Hepatocyte (in vitro differentiated cells): Measurements from ENCODE around the gene GUCA1A. TPM values are rescaled to one million over a fixed set of nuclear protein-coding genes. Genes with fewer than 3 reads are reported as not detected.

Experiments used
- DNase-seq: peaks from one replicate; pipeline ENCODE4 v3.0.0-alpha.2; 2016; ENCODE audit warnings: low spot score
- H2AFZ ChIP-seq: fragments of 200-600 bp; sonication (generic); 2 replicates; pipeline ENCODE4 v1.6.0; 2016; ENCODE audit warnings: antibody characterized with exemption, mild to moderate bottlenecking
- H3K27ac ChIP-seq: fragments of 200-600 bp; sonication (generic); 2 replicates; pipeline ENCODE4 v1.5.1; 2016; ENCODE audit warnings: mild to moderate bottlenecking
- H3K27me3 ChIP-seq: fragments of 200-600 bp; sonication (generic); 2 replicates; pipeline ENCODE4 v1.6.1; 2016
- H3K36me3 ChIP-seq: fragments of 200-600 bp; sonication (generic); replicated peaks from 2 replicates; pipeline ENCODE4 v1.5.1; 2016; ENCODE audit warnings: low read depth; ENCODE audit not compliant: insufficient read depth
- H3K4me1 ChIP-seq: fragments of 200-600 bp; sonication (generic); 2 replicates; pipeline ENCODE4 v1.5.1; 2016; ENCODE audit warnings: mild to moderate bottlenecking, moderate library complexity; ENCODE audit not compliant: insufficient read depth
- H3K4me2 ChIP-seq: fragments of 200-600 bp; sonication (generic); 2 replicates; pipeline ENCODE4 v1.6.0; 2016
- H3K4me3 ChIP-seq: fragments of 200-600 bp; sonication (generic); 2 replicates; pipeline ENCODE4 v1.5.1; 2016; ENCODE audit warnings: mild to moderate bottlenecking
- H3K79me2 ChIP-seq: fragments of 200-600 bp; sonication (generic); 2 replicates; pipeline ENCODE4 v1.6.0; 2017; ENCODE audit warnings: mild to moderate bottlenecking
- H3K9me2 ChIP-seq: fragments of 200-600 bp; sonication (generic); replicated peaks from 2 replicates; pipeline ENCODE4 v1.6.0; 2017; ENCODE audit warnings: mild to moderate bottlenecking; ENCODE audit not compliant: insufficient read depth
- H3K9me3 ChIP-seq: fragments of 200-600 bp; sonication (generic); 2 replicates; pipeline ENCODE4 v1.5.1; 2016; ENCODE audit warnings: low read depth, mild to moderate bottlenecking
- H4K20me1 ChIP-seq: fragments of 200-600 bp; sonication (generic); 2 replicates; pipeline ENCODE4 v1.6.0; 2016; ENCODE audit warnings: mild to moderate bottlenecking; ENCODE audit not compliant: insufficient read depth, poor library complexity, severe bottlenecking
- EZH2 ChIP-seq: fragments of 200-600 bp; sonication (generic); IDR thresholded peaks from 2 replicates; pipeline ENCODE4 v1.6.1; 2016; ENCODE audit warnings: antibody characterized with exemption, mild to moderate bottlenecking, borderline replicate concordance
- EZH2phosphoT487 ChIP-seq: fragments of 200-600 bp; sonication (generic); IDR thresholded peaks from one replicate; pipeline ENCODE4 v1.6.1; 2018; ENCODE audit warnings: antibody characterized with exemption, mild to moderate bottlenecking, low read depth, moderate library complexity; ENCODE audit not compliant: unreplicated experiment, severe bottlenecking
- WGBS: methylation state at CpG from one replicate; pipeline ENCODE4 v1.1.6; 2016; ENCODE audit warnings: low lambda C conversion rate; ENCODE audit errors: missing lambda C conversion rate; 5-methylcytosine and 5-hydroxymethylcytosine counted together
- polyA plus RNA-seq: library from polyadenylated mRNA; unstranded; fragments of >200 nt; fragmentation: Nextera tagmentation; extraction: Ambion mirVana; gene quantifications from 2 replicates; pipeline ENCODE4 v1.2.1, GENCODE V29; 2016
- total RNA-seq: library from RNA; depleted of rRNA; stranded (reverse); fragments of >200 nt; gene quantifications from 2 replicates; pipeline ENCODE4 v1.2.3, GENCODE V29; 2014
- TF ChIP-seq, protein P1 (sequence below): fragments of 200-600 bp; sonication (generic); IDR thresholded peaks from 2 replicates; pipeline ENCODE4 v1.5.1; 2016; ENCODE audit warnings: antibody characterized with exemption, mild to moderate bottlenecking; ENCODE audit not compliant: poor library complexity

GUCA1A gene
- total and polyA plus RNA-seq, 2 experiments from 2014 or later = 0.43 to 0.75 TPM

- Histone ChIP-seq H3K4me3 (no peak overlapping the region), H3K36me3 (no peaks in the 10 kb centered on the region), H3K27me3 (no peaks in the 10 kb centered on the region), H3K9me2 (no peaks in the 10 kb centered on the region), H3K4me2 (no peak overlapping the region), H3K27ac (no peak overlapping the region), H4K20me1 (no peaks in the 10 kb centered on the region), H2AFZ (no peak overlapping the region), H3K4me1 (peaks cover 3% of the 10 kb centered on the region), H3K9me3 (no peaks in the 10 kb centered on the region), H3K79me2 (no peaks in the 10 kb centered on the region)
- WGBS = 76% methylated on average over 4 of the region's 4 CpGs
- no peak for TF ChIP-seq EZH2
- TF ChIP-seq, protein P1, sequence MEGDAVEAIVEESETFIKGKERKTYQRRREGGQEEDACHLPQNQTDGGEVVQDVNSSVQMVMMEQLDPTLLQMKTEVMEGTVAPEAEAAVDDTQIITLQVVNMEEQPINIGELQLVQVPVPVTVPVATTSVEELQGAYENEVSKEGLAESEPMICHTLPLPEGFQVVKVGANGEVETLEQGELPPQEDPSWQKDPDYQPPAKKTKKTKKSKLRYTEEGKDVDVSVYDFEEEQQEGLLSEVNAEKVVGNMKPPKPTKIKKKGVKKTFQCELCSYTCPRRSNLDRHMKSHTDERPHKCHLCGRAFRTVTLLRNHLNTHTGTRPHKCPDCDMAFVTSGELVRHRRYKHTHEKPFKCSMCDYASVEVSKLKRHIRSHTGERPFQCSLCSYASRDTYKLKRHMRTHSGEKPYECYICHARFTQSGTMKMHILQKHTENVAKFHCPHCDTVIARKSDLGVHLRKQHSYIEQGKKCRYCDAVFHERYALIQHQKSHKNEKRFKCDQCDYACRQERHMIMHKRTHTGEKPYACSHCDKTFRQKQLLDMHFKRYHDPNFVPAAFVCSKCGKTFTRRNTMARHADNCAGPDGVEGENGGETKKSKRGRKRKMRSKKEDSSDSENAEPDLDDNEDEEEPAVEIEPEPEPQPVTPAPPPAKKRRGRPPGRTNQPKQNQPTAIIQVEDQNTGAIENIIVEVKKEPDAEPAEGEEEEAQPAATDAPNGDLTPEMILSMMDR = no peak
- TF ChIP-seq EZH2phosphoT487 = no peak
- DNase-seq = no peak
These were observed 22.3 kb downstream of the GUCA1A start for GRCh38 chr6:42195415-42195814.

DNA sequence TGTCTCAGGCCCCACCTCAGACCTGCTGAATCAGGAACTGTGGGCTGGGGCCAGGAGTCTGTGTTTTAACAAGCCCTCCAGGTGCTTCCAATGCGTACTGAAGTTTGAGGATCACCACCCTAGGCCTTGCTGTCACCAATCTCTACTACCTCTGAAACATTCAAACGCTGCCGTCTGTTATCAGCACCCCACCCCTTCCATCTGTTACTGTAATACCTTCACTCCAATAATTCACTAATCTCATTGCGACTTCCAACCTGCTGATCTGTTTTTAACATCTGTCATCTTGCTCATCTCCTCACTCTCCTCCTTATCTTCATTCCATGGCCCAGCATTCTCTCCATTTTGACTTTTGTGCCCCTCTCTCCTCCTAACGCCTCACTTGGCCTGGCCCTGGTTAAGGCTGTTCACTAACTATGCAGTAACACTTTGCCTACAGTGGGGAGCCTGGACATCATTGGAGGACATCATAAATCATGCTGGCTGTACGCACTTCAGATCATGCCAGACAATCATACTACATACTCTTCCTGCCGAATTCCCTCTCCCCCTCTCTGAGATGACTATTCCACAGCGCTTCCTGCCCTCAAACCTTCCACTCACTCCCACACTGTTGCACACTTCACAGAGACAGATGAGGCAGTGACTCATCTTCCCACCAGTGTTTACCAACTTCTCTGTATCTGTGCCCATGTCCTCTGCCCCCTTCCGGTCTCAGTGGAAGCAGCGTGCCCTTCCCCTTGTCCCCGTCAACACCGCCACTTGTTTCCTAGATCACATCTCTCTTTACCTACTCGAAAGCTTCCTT lies 24.6 kb downstream of the GUCA1A start:
- Histone ChIP-seq H3K4me1 (peaks cover 9% of the 10 kb centered on the region), H2AFZ (no peak overlapping the region), H3K79me2 (no peaks in the 10 kb centered on the region), H3K9me2 (no peaks in the 10 kb centered on the region), H3K36me3 (no peaks in the 10 kb centered on the region), H3K4me3 (no peak overlapping the region), H3K4me2 (no peak overlapping the region), H4K20me1 (no peaks in the 10 kb centered on the region), H3K9me3 (no peaks in the 10 kb centered on the region), H3K27ac (peak overlapping the region; percentile 30), H3K27me3 (no peaks in the 10 kb centered on the region)
- TF ChIP-seq EZH2phosphoT487 (no peak), EZH2 (no peak)
- TF ChIP-seq, protein P1 = no peak
- WGBS = 64% methylated on average over 13 of the region's 13 CpGs
- DNase-seq = peak; percentile 34

DNA sequence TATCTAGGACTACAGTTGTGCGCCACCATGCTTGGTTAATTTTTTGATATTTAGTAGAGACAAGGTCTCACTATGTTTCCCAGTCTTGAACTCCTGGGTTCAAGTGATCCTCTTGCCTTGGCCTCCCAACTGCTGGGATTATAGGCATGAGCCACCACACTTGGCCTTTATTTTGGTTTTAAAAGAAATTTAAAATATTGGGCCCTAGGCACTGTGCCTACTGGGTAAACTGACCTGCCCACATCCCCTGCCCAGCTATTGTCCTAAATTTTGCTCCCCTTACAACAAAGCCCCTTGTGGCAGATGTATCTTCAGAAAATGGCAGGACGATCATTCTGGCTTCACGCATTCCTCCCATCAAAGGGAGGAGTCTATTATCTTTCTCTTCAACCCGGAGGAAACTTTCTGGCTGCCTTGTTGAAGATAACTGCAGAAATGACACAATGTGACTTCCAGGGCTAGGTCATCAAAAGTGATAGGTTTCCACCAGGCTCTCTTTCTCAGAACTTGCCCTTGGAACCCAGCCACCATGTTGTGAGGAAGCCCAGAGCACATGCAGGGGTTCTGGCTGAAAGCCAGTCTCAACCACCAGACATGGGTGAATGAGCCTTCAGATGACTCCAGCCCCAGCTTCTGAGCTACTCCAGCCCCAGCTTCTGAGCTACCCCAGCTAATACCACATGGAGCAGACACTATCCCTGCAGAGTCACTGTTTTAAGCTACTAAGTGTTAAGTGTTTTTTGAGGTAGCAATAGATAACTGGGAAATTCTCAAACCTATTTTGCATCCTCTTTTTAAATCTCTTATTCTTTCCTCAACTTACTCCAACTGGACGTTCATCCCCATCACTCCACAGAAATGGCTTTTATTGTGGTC lies 26.2 kb downstream of the GUCA1A start:
- Histone ChIP-seq H3K4me2 (peak overlapping the region; percentile 4), H3K9me3 (no peaks in the 10 kb centered on the region), H3K36me3 (no peaks in the 10 kb centered on the region), H3K4me3 (no peak overlapping the region), H3K4me1 (peaks cover 9% of the 10 kb centered on the region), H2AFZ (no peak overlapping the region), H3K27me3 (no peaks in the 10 kb centered on the region), H3K27ac (peak overlapping the region; percentile 76), H3K9me2 (no peaks in the 10 kb centered on the region), H4K20me1 (no peaks in the 10 kb centered on the region), H3K79me2 (no peaks in the 10 kb centered on the region)
- TF ChIP-seq EZH2phosphoT487 (no peak), EZH2 (no peak)
- TF ChIP-seq, protein P1 = no peak
- 90% methylated on average over 5 of the region's 5 CpGs for WGBS
- no peak for DNase-seq
